ENCODE results near the gene ZBTB34. TPM values are rescaled to one million over a fixed set of nuclear protein-coding genes. Genes with fewer than 3 reads are reported as not detected.
A peak's percentile ranks its signal among the peaks of the same experiment; 100 is the strongest.

ZBTB34 gene
- total RNA-seq, 1 experiment from 2014 or later = 3.4 TPM

- DNase-seq (ENCODE audit: low read depth) = no peak
- in situ Hi-C loops (cut with HindIII; ENCODE audit: low pct_unique_long_range_greater_than_20kb, low sequenced_read_pairs) = no loop called here
Measured at GRCh38 chr9:126839301-126839700, 21.1 kb upstream of the ZBTB34 start.

GRCh38 chr9:126842220-126842842, 18.1 kb upstream of the ZBTB34 start:
- DNase-seq (ENCODE audit: low read depth) = no peak
- in situ Hi-C loops (cut with HindIII; ENCODE audit: low pct_unique_long_range_greater_than_20kb, low sequenced_read_pairs) = no loop called here

- in situ Hi-C loops (cut with HindIII; ENCODE audit: low pct_unique_long_range_greater_than_20kb, low sequenced_read_pairs) = no loop called here
Measured at GRCh38 chr9:126842977-126843799, 17.3 kb upstream of the ZBTB34 start.

GRCh38 chr9:126844085-126844484, 16.4 kb upstream of the ZBTB34 start:
- in situ Hi-C loops (cut with HindIII; ENCODE audit: low pct_unique_long_range_greater_than_20kb, low sequenced_read_pairs) = no loop called here
- no peak for DNase-seq (ENCODE audit: low read depth)

More at GRCh38 chr9:126842977-126843799, 17.3 kb upstream of the ZBTB34 start:
- no peak for DNase-seq (ENCODE audit: low read depth)

- in situ Hi-C loops (cut with HindIII; ENCODE audit: low pct_unique_long_range_greater_than_20kb, low sequenced_read_pairs) = no loop called here
- DNase-seq (ENCODE audit: low read depth) = no peak
Measured at GRCh38 chr9:126847051-126847450, 13.4 kb upstream of the ZBTB34 start.

GRCh38 chr9:126849591-126850225, 10.7 kb upstream of the ZBTB34 start:
- in situ Hi-C loops (cut with HindIII; ENCODE audit: low pct_unique_long_range_greater_than_20kb, low sequenced_read_pairs) = no loop called here
- DNase-seq (ENCODE audit: low read depth) = no peak

GRCh38 chr9:126851286-126851880, 9.1 kb upstream of the ZBTB34 start:
- in situ Hi-C loops (cut with HindIII; ENCODE audit: low pct_unique_long_range_greater_than_20kb, low sequenced_read_pairs) = no loop called here
- no peak for DNase-seq (ENCODE audit: low read depth)

- in situ Hi-C loops (cut with HindIII; ENCODE audit: low pct_unique_long_range_greater_than_20kb, low sequenced_read_pairs) = no loop called here
- DNase-seq (ENCODE audit: low read depth) = no peak
Measured at GRCh38 chr9:126852086-126852688, 8.3 kb upstream of the ZBTB34 start.

- DNase-seq (ENCODE audit: low read depth) = no peak
- in situ Hi-C loops (cut with HindIII; ENCODE audit: low pct_unique_long_range_greater_than_20kb, low sequenced_read_pairs) = no loop called here
Measured at GRCh38 chr9:126853667-126854066, 6.8 kb upstream of the ZBTB34 start.

GRCh38 chr9:126854734-126855133, 5.7 kb upstream of the ZBTB34 start:
- DNase-seq (ENCODE audit: low read depth) = no peak
- in situ Hi-C loops (cut with HindIII; ENCODE audit: low pct_unique_long_range_greater_than_20kb, low sequenced_read_pairs) = no loop called here

- in situ Hi-C loops (cut with HindIII; ENCODE audit: low pct_unique_long_range_greater_than_20kb, low sequenced_read_pairs) = no loop called here
Measured at GRCh38 chr9:126856326-126856877, 4.0 kb upstream of the ZBTB34 start.

GRCh38 chr9:126857261-126857960, 3.0 kb upstream of the ZBTB34 start:
- in situ Hi-C loops (cut with HindIII; ENCODE audit: low pct_unique_long_range_greater_than_20kb, low sequenced_read_pairs) = no loop called here
- DNase-seq (ENCODE audit: low read depth) = no peak

More at GRCh38 chr9:126856326-126856877, 4.0 kb upstream of the ZBTB34 start:
- no peak for DNase-seq (ENCODE audit: low read depth)

- DNase-seq (ENCODE audit: low read depth) = no peak
- in situ Hi-C loops (cut with HindIII; ENCODE audit: low pct_unique_long_range_greater_than_20kb, low sequenced_read_pairs) = no loop called here
Measured at GRCh38 chr9:126859111-126859510, 1.3 kb upstream of the ZBTB34 start.

GRCh38 chr9:126860757-126861466, 473 bp downstream of the ZBTB34 start:
- DNase-seq (ENCODE audit: low read depth) = peak; percentile 27
- in situ Hi-C loops (cut with HindIII; ENCODE audit: low pct_unique_long_range_greater_than_20kb, low sequenced_read_pairs) = no loop called here

- no peak for DNase-seq (ENCODE audit: low read depth)
- in situ Hi-C loops (cut with HindIII; ENCODE audit: low pct_unique_long_range_greater_than_20kb, low sequenced_read_pairs) = no loop called here
Measured at GRCh38 chr9:126861707-126862103, 1.3 kb downstream of the ZBTB34 start.

GRCh38 chr9:126862104-126862761, 1.8 kb downstream of the ZBTB34 start:
- in situ Hi-C loops (cut with HindIII; ENCODE audit: low pct_unique_long_range_greater_than_20kb, low sequenced_read_pairs) = no loop called here
- DNase-seq (ENCODE audit: low read depth) = no peak

- no peak for DNase-seq (ENCODE audit: low read depth)
- in situ Hi-C loops (cut with HindIII; ENCODE audit: low pct_unique_long_range_greater_than_20kb, low sequenced_read_pairs) = no loop called here
Measured at GRCh38 chr9:126864771-126865170, 4.3 kb downstream of the ZBTB34 start.
